GM12864 (cell line): ENCODE results near the gene SCNN1G.

ENCODE experiments used
- DNase-seq: peaks from one replicate; pipeline ENCODE4 v3.0.0-alpha.2; 2011; ENCODE audit warnings: low read depth
- H3K4me3 ChIP-seq: 2 replicates; pipeline ENCODE4 v1.5.1; 2011; ENCODE audit warnings: mild to moderate bottlenecking, low read depth, low read length, control low read depth
- TF ChIP-seq, protein P1 (sequence below): IDR thresholded peaks from 2 replicates; pipeline ENCODE4 v1.5.1; 2011; ENCODE audit warnings: low read depth, mild to moderate bottlenecking, moderate library complexity, low read length, control low read depth, inconsistent platforms; ENCODE audit errors: missing control alignments

Gene SCNN1G

DNA sequence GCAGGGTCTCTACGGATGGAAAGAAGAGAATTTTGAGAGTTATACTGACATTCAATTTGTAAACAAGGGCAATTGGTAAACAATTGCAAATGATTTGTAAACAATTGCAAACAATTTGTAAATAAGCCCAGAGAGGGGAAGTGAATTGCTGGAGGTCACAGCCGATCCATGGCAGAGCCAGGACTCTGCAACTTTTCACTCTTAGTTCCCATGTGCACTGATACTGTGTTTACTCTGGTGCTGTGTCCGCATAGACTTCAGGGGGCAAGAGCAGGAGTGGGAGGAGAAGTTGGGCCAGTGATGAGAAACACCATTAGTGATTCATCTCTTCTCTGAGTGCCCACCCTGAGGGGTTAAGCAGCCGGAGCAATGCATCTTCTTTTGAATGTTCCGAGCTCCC is 14.0 kb downstream of the SCNN1G start:
- H3K4me3 ChIP-seq: no peak overlapping the region
- no peak for DNase-seq
- TF ChIP-seq, protein P1, sequence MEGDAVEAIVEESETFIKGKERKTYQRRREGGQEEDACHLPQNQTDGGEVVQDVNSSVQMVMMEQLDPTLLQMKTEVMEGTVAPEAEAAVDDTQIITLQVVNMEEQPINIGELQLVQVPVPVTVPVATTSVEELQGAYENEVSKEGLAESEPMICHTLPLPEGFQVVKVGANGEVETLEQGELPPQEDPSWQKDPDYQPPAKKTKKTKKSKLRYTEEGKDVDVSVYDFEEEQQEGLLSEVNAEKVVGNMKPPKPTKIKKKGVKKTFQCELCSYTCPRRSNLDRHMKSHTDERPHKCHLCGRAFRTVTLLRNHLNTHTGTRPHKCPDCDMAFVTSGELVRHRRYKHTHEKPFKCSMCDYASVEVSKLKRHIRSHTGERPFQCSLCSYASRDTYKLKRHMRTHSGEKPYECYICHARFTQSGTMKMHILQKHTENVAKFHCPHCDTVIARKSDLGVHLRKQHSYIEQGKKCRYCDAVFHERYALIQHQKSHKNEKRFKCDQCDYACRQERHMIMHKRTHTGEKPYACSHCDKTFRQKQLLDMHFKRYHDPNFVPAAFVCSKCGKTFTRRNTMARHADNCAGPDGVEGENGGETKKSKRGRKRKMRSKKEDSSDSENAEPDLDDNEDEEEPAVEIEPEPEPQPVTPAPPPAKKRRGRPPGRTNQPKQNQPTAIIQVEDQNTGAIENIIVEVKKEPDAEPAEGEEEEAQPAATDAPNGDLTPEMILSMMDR: no peak

DNA sequence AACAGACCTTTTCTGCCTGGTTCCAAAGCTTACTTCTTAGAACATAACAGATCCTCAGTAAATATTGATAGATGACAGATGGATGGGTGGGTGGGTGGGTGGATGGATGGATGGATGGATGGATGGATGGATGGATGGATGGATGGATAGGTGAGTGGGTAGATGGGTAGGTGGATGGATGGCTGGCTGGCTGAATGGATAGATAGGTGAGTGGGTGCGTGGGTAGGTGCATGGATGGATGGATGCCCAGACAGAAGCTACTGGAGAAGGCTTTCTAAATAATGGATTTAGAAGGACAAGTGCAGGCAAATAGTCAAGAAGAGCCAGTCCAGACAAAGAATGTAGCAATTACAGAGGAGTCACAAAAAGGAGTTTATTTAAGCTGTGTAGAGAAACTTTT is 19.6 kb downstream of the SCNN1G start:
- TF ChIP-seq, protein P1: no peak
- no peak overlapping the region for H3K4me3 ChIP-seq
- DNase-seq: no peak

DNA sequence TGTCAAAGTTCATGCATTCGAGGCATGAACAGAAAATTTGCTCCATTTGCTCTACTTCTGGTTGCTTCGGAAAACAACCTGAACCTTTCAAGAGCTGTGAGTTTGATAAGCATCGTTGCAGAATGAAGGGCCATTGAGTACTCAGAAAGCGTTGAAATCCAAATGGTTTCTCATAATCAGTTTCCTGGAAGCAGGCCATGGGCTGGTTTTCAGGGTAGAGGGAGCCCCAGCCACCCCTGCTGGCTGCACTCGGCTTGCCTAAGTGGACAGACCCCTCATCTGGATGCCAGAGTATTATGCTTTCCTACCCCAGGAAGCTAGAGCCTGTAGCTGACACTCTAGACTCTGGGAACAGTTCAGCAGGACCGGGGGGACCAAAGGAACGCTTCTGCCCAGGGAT is 24.4 kb downstream of the SCNN1G start:
- no peak for DNase-seq
- TF ChIP-seq, protein P1: no peak
- no peak overlapping the region for H3K4me3 ChIP-seq

DNA sequence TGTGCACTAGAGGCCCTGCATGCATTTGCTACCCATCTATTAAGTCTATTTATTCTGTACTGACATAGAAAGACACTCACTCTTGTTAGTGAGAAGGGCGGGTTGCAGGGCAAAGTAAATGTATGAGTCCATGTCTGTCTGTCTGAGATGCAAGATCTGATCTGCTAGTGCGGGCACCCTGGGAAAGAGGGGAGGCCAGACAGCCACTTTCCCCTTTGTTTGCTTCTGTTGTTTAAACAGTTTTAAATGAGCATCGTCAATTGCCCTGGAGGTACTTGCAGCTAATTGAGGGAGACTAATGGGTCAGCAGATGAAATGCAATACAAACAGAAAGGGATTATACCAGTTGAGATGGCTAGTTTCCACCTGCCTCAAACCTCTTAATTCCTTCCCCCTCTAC is 24.9 kb downstream of the SCNN1G start:
- DNase-seq: no peak
- H3K4me3 ChIP-seq: no peak overlapping the region
- TF ChIP-seq, protein P1: no peak

DNA sequence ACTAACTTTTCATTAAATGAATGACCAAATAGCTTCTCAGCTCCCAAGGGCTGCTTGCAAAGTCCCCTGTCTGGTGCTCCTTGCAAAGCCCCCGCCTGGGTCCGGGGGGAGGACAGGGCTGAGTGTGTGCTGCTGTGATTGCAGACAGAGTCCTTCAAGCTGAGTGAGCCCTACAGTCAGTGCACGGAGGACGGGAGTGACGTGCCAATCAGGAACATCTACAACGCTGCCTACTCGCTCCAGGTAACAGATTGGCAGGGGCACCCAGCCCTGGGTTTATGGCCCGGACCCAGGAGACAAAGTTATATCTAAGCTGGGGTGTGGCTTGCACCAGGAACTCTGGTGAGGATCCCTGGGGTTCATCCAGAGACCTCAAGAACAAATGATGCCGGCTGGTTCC is 27.1 kb downstream of the SCNN1G start:
- DNase-seq: no peak
- no peak overlapping the region for H3K4me3 ChIP-seq
- TF ChIP-seq, protein P1: no peak

DNA sequence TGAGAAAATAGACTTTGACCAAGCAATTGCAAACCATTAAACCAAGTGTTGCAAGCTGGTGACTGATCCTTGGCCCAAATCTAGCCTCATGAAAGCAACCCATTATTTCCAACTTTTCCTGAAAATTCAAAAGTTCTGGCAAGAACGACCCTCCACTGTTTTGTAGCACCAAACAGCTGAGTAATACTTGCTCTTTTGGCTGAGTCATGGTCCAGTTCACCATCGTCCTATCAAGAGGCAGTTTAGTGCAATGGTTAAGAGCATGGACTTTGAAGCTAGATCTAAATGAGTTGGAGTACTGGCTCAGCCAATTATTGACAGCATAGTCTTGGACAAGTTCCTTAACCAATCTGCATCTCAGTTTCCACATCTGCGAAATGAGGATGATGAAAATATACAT is 31.3 kb downstream of the SCNN1G start:
- no peak for DNase-seq
- no peak overlapping the region for H3K4me3 ChIP-seq
- TF ChIP-seq, protein P1: no peak

DNA sequence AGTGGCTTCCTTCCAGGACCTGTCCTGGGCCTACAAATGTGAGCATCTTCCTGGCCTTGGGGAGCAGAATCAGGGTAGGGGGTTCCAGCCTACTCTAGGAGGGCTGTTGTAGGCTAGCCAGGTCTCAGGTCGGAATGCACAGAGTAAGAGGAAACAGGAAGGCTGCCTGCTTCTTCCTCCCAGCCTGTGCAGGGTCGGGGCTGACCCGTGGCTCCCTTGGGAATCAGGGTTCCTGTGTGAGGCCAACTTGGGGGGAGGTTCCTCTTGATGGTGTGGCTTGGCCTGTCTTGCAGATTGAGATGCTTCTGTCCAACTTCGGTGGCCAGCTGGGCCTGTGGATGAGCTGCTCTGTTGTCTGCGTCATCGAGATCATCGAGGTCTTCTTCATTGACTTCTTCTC is 32.3 kb downstream of the SCNN1G start:
- TF ChIP-seq, protein P1: no peak

More for the DNA sequence above, 32.3 kb downstream of the SCNN1G start:
- no peak for DNase-seq
- H3K4me3 ChIP-seq: no peak overlapping the region
